ENCODE results near the gene H6PD.

Gene H6PD

DNA sequence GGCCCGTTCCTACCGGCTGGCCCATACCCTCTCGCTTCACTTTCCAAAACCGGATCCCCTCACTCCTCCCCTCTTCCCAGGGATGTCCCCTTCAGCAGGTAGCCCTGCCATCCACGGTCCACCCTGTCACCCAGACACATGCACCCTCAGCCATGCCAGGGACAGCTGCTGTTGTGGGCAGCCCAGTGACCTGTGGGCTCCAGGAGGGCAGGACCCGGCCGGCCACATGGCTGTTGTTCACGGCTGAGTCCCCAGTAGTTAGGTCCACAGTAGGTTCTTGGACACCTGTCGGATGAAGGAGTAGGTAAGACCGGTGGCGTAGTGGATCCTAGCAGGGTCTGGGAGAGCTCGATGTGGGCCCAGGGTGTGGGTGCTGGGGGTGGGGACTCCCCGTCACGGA, 70.6 kb downstream of the H6PD start:
- no peak for TF ChIP-seq CTCF (IDR thresholded peaks at IDR 0.05; ENCODE audit: borderline replicate concordance, insufficient read depth, low read depth, low read length)
- H3K4me3 ChIP-seq (ENCODE audit: low read depth, low read length) = no peak overlapping the region

DNA sequence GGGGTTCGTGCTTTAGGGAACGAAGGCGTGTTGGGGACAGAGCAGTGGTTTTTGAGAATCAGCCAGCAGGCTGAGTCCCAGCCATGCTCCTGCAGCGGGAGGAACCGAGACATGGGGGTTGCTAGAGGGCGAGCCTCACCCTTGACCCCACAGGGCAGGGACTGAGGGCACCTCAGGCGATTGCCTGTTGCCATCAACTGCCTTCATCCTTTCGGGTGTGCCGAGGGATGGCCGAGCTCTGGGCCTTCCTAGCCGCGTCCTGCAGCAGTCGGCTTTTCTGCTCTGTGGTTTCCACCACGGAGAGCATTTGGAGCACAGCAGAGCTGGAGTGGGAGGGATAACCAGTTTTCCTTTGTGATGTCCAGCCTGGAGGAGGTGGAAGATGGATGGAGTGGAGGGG, 71.4 kb downstream of the H6PD start:
- TF ChIP-seq CTCF (IDR thresholded peaks at IDR 0.05; ENCODE audit: borderline replicate concordance, insufficient read depth, low read depth, low read length) = no peak
- no peak overlapping the region for H3K4me3 ChIP-seq (ENCODE audit: low read depth, low read length)

GRCh38 chr1:9307303-9307702, 72.7 kb downstream of the H6PD start:
- no peak overlapping the region for H3K4me3 ChIP-seq (ENCODE audit: low read depth, low read length)
- no peak for TF ChIP-seq CTCF (IDR thresholded peaks at IDR 0.05; ENCODE audit: borderline replicate concordance, insufficient read depth, low read depth, low read length)

GRCh38 chr1:9308236-9308785, 73.7 kb downstream of the H6PD start:
- H3K4me3 ChIP-seq (ENCODE audit: low read depth, low read length) = no peak overlapping the region
- TF ChIP-seq CTCF (IDR thresholded peaks at IDR 0.05; ENCODE audit: borderline replicate concordance, insufficient read depth, low read depth, low read length) = no peak

DNA sequence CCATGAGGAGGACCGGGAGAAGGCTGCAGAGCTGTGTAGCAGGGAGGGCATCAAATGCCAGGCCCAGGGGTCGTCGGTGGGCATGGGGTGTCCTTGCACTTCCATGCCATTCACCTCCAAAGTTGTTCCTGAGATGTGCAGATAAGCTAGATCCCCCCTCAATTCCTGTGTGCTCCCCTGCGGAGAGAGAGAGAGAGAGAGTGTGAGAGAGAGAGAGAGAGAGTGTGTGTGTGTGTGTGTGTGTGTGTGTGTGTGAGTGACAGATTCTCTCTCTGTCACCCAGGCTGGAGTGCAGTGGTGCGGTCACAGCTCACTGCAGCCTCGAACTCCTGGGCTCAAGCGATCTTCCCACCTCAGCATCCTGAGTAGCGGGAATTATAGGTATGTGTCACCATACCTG, 74.5 kb downstream of the H6PD start:
- no peak overlapping the region for H3K4me3 ChIP-seq (ENCODE audit: low read depth, low read length)
- TF ChIP-seq CTCF (IDR thresholded peaks at IDR 0.05; ENCODE audit: borderline replicate concordance, insufficient read depth, low read depth, low read length) = no peak

- H3K4me3 ChIP-seq (ENCODE audit: low read depth, low read length) = no peak overlapping the region
- TF ChIP-seq CTCF (IDR thresholded peaks at IDR 0.05; ENCODE audit: borderline replicate concordance, insufficient read depth, low read depth, low read length) = no peak
Measured at GRCh38 chr1:9309991-9310390, 75.4 kb downstream of the H6PD start.

- no peak for TF ChIP-seq CTCF (IDR thresholded peaks at IDR 0.05; ENCODE audit: borderline replicate concordance, insufficient read depth, low read depth, low read length)
- no peak overlapping the region for H3K4me3 ChIP-seq (ENCODE audit: low read depth, low read length)
Measured at GRCh38 chr1:9311029-9311428, 76.5 kb downstream of the H6PD start.
